ENCODE data around the gene SNX20. TPM values are rescaled to one million over a fixed set of nuclear protein-coding genes. Genes with fewer than 3 reads are reported as not detected.

Gene SNX20, protein sequence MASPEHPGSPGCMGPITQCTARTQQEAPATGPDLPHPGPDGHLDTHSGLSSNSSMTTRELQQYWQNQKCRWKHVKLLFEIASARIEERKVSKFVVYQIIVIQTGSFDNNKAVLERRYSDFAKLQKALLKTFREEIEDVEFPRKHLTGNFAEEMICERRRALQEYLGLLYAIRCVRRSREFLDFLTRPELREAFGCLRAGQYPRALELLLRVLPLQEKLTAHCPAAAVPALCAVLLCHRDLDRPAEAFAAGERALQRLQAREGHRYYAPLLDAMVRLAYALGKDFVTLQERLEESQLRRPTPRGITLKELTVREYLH
- total RNA-seq, result not detected in 2 replicates

DNA sequence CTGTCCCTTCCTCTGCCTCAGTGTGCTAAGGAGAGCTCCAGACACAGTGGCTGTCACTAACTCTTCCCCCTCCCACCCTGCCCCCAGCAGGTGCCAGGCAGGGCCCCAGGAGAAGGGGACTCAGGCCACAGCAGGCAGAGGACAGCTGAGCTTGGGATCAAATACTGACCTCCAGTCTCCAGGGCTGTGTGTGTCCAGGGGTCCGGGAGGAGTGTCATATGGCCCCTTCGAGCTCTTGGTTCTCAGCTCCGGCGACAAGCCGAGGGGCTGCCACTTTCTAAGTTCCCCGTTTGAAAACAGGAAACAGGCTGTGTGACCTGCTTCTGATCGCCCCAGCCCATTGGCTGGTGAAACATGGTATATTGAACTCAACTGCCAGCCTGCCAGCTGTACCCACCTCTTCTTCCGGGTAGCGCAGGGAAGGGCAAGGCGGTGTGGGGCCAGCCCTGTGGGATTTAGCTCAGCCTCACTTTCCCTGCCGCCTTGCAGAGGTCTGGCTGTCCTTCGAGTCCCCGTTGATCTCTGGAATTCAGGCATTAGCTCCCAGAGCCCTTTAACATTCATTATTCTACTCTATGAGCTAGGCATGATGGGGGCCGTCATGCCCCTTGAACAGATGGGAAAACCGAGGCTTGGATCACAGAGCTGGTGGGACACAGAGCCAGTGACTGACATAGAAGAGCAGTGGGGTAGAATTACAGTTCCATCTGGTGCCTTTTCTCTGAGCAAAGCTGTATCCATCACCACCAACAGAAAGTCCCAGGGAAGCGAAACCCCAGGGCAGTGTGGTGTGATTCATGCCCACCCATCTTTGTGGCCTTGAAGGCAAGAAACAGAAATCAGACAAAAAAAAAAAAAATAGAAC, at the start of gene SNX20:
Gene SNX20, minus strand, starts transcription at position 292 of the 865 bp plus-strand sequence. CDS start 3,786 bp downstream, outside the sequence.

GRCh38 chr16:50692999-50693781, 12.1 kb upstream of the SNX20 start, which contains the start of gene NOD2:
Gene NOD2, plus strand, starts transcription at chr16:50693606. Its CDS starts 5,890 bp downstream, at chr16:50699496.

Other genes with a start within 250 kb of the SNX20 start
- gene NKD1, start 132.9 kb downstream of the SNX20 start, total RNA-seq, result under 0.01 and 0.36 TPM in 2 replicates
- gene NOD2, start 12.3 kb upstream of the SNX20 start, total RNA-seq, result 10.6 and 17.4 TPM in 2 replicates
- 50.9 and 79.7 TPM in 2 replicates for gene CYLD, start 60.8 kb upstream of the SNX20 start, total RNA-seq

Data from nasal cavity respiratory epithelium epithelial cell of viscerocranial mucosa (primary cell).